GM23248 (cell line): ENCODE data around the gene LAPTM4A. TPM values are rescaled to one million over a fixed set of nuclear protein-coding genes. Genes with fewer than 3 reads are reported as not detected.
"Not testable (repeated sequence)": the region's sequence is repeated elsewhere in the genome, so short reads cannot be mapped to it uniquely, and the experiment has no call there.

Source experiments
- DNase-seq: peaks from one replicate; pipeline ENCODE4 v3.0.0-alpha.2; 2015
- H2AFZ ChIP-seq: fragments of 200-600 bp; sonication (generic); 2 replicates; pipeline ENCODE4 v1.6.1; 2016; ENCODE audit warnings: antibody characterized with exemption
- H3F3A ChIP-seq: fragments of 200-600 bp; sonication (generic); 2 replicates; pipeline ENCODE4 v1.6.1; 2016; ENCODE audit warnings: mild to moderate bottlenecking, antibody characterized with exemption, mixed run types; ENCODE audit not compliant: insufficient read depth
- H3K27ac ChIP-seq: fragments of 200-600 bp; sonication (generic); 2 replicates; pipeline ENCODE4 v1.5.1; 2016; ENCODE audit warnings: mild to moderate bottlenecking
- H3K27me3 ChIP-seq: fragments of 200-600 bp; sonication (generic); replicated peaks from 2 replicates; pipeline ENCODE4 v1.6.1; 2016; ENCODE audit warnings: mild to moderate bottlenecking; ENCODE audit not compliant: insufficient read depth
- H3K36me3 ChIP-seq: fragments of 200-600 bp; sonication (generic); 2 replicates; pipeline ENCODE4 v1.6.1; 2016; ENCODE audit warnings: low read depth, mild to moderate bottlenecking
- H3K4me1 ChIP-seq: fragments of 200-600 bp; sonication (generic); 2 replicates; pipeline ENCODE4 v1.6.1; 2016; ENCODE audit warnings: mild to moderate bottlenecking; ENCODE audit not compliant: insufficient read depth
- H3K4me2 ChIP-seq: fragments of 200-600 bp; sonication (generic); one replicate; pipeline ENCODE4 v1.6.1; 2016; ENCODE audit warnings: mild to moderate bottlenecking; ENCODE audit not compliant: unreplicated experiment
- H3K4me3 ChIP-seq: fragments of 200-600 bp; sonication (generic); 2 replicates; pipeline ENCODE4 v1.5.1; 2016; ENCODE audit warnings: mild to moderate bottlenecking
- H3K79me2 ChIP-seq: fragments of 200-600 bp; sonication (generic); 2 replicates; pipeline ENCODE4 v1.6.1; 2016; ENCODE audit warnings: mild to moderate bottlenecking; ENCODE audit not compliant: insufficient read depth
- H3K9ac ChIP-seq: fragments of 200-600 bp; sonication (generic); 2 replicates; pipeline ENCODE4 v1.6.1; 2016; ENCODE audit warnings: mild to moderate bottlenecking
- H3K9me2 ChIP-seq: fragments of 200-600 bp; sonication (generic); 2 replicates; pipeline ENCODE4 v1.6.1; 2016; ENCODE audit warnings: mixed run types, mild to moderate bottlenecking, moderate library complexity; ENCODE audit not compliant: insufficient read depth
- H3K9me3 ChIP-seq: fragments of 200-600 bp; sonication (generic); one replicate; pipeline ENCODE4 v1.6.1; 2017; ENCODE audit warnings: low read depth
- H4K20me1 ChIP-seq: fragments of 200-600 bp; sonication (generic); 2 replicates; pipeline ENCODE4 v1.6.0; 2016; ENCODE audit not compliant: insufficient read depth
- EZH2 ChIP-seq: fragments of 200-600 bp; sonication (generic); IDR thresholded peaks from 2 replicates; pipeline ENCODE4 v1.6.1; 2018; ENCODE audit warnings: antibody characterized with exemption, mild to moderate bottlenecking; ENCODE audit not compliant: insufficient read depth, poor library complexity, severe bottlenecking
- EZH2phosphoT487 ChIP-seq: fragments of 200-600 bp; sonication (generic); IDR thresholded peaks from 2 replicates; pipeline ENCODE4 v1.6.1; 2018; ENCODE audit warnings: antibody characterized with exemption, moderate library complexity, mild to moderate bottlenecking, low read depth; ENCODE audit not compliant: insufficient read depth
- WGBS, 2 experiments: methylation state at CpG; one replicate each; pipeline ENCODE4 v1.1.6; 2015 to 2017; ENCODE audit warnings: low lambda C conversion rate in 2 of 2, low coverage in 1 of 2; ENCODE audit errors: missing lambda C conversion rate in 2 of 2; 5-methylcytosine and 5-hydroxymethylcytosine counted together
- in situ Hi-C: fragments of 300-500 bp; cut with MboI; formaldehyde crosslinking; loops from 2 replicates; pipeline ENCODE4 v1.15.0; 2020
- polyA plus RNA-seq: library from polyadenylated mRNA; unstranded; fragments of >200 nt; fragmentation: Nextera tagmentation; extraction: Ambion mirVana; gene quantifications from 2 replicates; pipeline ENCODE4 v1.2.1, GENCODE V29; 2016
- total RNA-seq: library from RNA; depleted of rRNA; stranded (reverse); fragments of >200 nt; shearing (Covaris generic); gene quantifications from 2 replicates; pipeline ENCODE4 v1.2.3, GENCODE V29; 2014

The LAPTM4A gene
- total and polyA plus RNA-seq, 2 experiments from 2014 or later = 363 to 752 TPM

GRCh38 chr2:20077411-20077940 lies 26.0 kb upstream of the LAPTM4A start:
- no peak overlapping the region for H2AFZ ChIP-seq
- 90 to 95% methylated on average over 4 of the region's 4 CpGs for WGBS, 2 experiments
- no peak for DNase-seq

GRCh38 chr2:20076757-20077156 lies 25.3 kb upstream of the LAPTM4A start:
- TF ChIP-seq EZH2phosphoT487 = no peak
- TF ChIP-seq EZH2 = no peak
- H3F3A ChIP-seq = peaks cover 19% of the 10 kb centered on the region

More at GRCh38 chr2:20077411-20077940, 26.0 kb upstream of the LAPTM4A start:
- Histone ChIP-seq H3K27ac (no peak overlapping the region), H3K36me3 (no peaks in the 10 kb centered on the region), H4K20me1 (no peaks in the 10 kb centered on the region), H3K4me2 (no peak overlapping the region), H3K4me3 (no peak overlapping the region), H3K79me2 (no peaks in the 10 kb centered on the region), H3K9me2 (no peaks in the 10 kb centered on the region), H3F3A (peaks cover 13% of the 10 kb centered on the region), H3K4me1 (peaks cover 14% of the 10 kb centered on the region), H3K27me3 (no peaks in the 10 kb centered on the region), H3K9me3 (no peaks in the 10 kb centered on the region), H3K9ac (no peak overlapping the region)
- in situ Hi-C loops = no loop called here
- TF ChIP-seq EZH2phosphoT487 = no peak
- TF ChIP-seq EZH2 = no peak

GRCh38 chr2:20074901-20075300 lies 23.5 kb upstream of the LAPTM4A start:
- Histone ChIP-seq H3K9me3 (no peaks in the 10 kb centered on the region), H3K4me2 (no peak overlapping the region), H3K27ac (no peak overlapping the region), H3F3A (peaks cover 36% of the 10 kb centered on the region), H3K4me3 (no peak overlapping the region), H2AFZ (no peak overlapping the region), H3K36me3 (no peaks in the 10 kb centered on the region), H3K9me2 (no peaks in the 10 kb centered on the region), H3K9ac (no peak overlapping the region), H3K27me3 (no peaks in the 10 kb centered on the region), H4K20me1 (no peaks in the 10 kb centered on the region), H3K79me2 (no peaks in the 10 kb centered on the region), H3K4me1 (peaks cover 30% of the 10 kb centered on the region)
- WGBS, 2 experiments = 83 to 87% methylated on average over 8 of the region's 8 CpGs
- in situ Hi-C loops = no loop called here
- TF ChIP-seq EZH2phosphoT487 = no peak
- no peak for TF ChIP-seq EZH2
- DNase-seq = no peak

More at GRCh38 chr2:20076757-20077156, 25.3 kb upstream of the LAPTM4A start:
- Histone ChIP-seq H4K20me1 (no peaks in the 10 kb centered on the region), H3K9ac (no peak overlapping the region), H3K27me3 (no peaks in the 10 kb centered on the region), H3K9me3 (no peaks in the 10 kb centered on the region), H3K4me1 (peaks cover 19% of the 10 kb centered on the region), H3K4me2 (no peak overlapping the region), H3K27ac (no peak overlapping the region), H2AFZ (no peak overlapping the region), H3K79me2 (no peaks in the 10 kb centered on the region), H3K9me2 (no peaks in the 10 kb centered on the region), H3K4me3 (no peak overlapping the region), H3K36me3 (no peaks in the 10 kb centered on the region)
- in situ Hi-C loops = no loop called here
- WGBS, 2 experiments = 74 to 79% methylated on average over 6 of the region's 6 CpGs
- no peak for DNase-seq

GRCh38 chr2:20074046-20074648 lies 22.7 kb upstream of the LAPTM4A start:
- 71 to 72% methylated on average over 9 of the region's 9 CpGs for WGBS, 2 experiments

More at GRCh38 chr2:20074046-20074648, 22.7 kb upstream of the LAPTM4A start:
- H2AFZ ChIP-seq, H3K4me3 ChIP-seq, H3K27ac ChIP-seq, H3K27me3 ChIP-seq, H3K9me2 ChIP-seq, H3K9me3 ChIP-seq, H3K36me3 ChIP-seq, H4K20me1 ChIP-seq, H3K4me2 ChIP-seq, H3K9ac ChIP-seq, H3K79me2 ChIP-seq, DNase-seq, in situ Hi-C loops: not testable (repeated sequence)
- H3K4me1 ChIP-seq = peaks cover 30% of the 10 kb centered on the region
- peaks cover 38% of the 10 kb centered on the region for H3F3A ChIP-seq
